Large intestine (tissue), 3 donors: ENCODE results near the gene ITM2A. TPM values are rescaled to one million over a fixed set of nuclear protein-coding genes. Genes with fewer than 3 reads are reported as not detected.

Experiments used
- DNase-seq, 2 donors: peaks; one replicate each; pipeline versions ENCODE4 v3.0.0 to v3.0.0-alpha.2; 2013
- H3K27ac ChIP-seq: one replicate; pipeline ENCODE4 v1.5.1; 2013; ENCODE audit warnings: low read length
- H3K27me3 ChIP-seq: 2 replicates; pipeline ENCODE4 v1.6.1; 2013; ENCODE audit warnings: low read length; ENCODE audit not compliant: control insufficient read depth, insufficient read depth
- H3K36me3 ChIP-seq: 2 replicates; pipeline ENCODE4 v1.6.1; 2013; ENCODE audit warnings: low read length; ENCODE audit not compliant: control insufficient read depth, insufficient read depth
- H3K4me1 ChIP-seq: one replicate; pipeline ENCODE4 v1.6.1; 2013; ENCODE audit warnings: low read length; ENCODE audit not compliant: control insufficient read depth, insufficient read depth
- H3K4me3 ChIP-seq: one replicate; pipeline ENCODE4 v1.5.1; 2013; ENCODE audit warnings: low read length
- H3K9me3 ChIP-seq: one replicate; pipeline ENCODE4 v1.6.1; 2013; ENCODE audit warnings: mild to moderate bottlenecking, low read depth, low read length, moderate library complexity; ENCODE audit not compliant: control insufficient read depth
- WGBS: methylation state at CpG from one replicate; pipeline ENCODE4 v1.1.5; 2013; ENCODE audit warnings: low lambda C conversion rate; ENCODE audit not compliant: insufficient coverage; 5-methylcytosine and 5-hydroxymethylcytosine counted together
- polyA plus RNA-seq: library from polyadenylated mRNA; unstranded; fragments of 120-200 nt; gene quantifications from one replicate; pipeline ENCODE4 v1.2.1, GENCODE V29; 2013

The ITM2A gene
- polyA plus RNA-seq, 1 donor = 60.3 TPM

GRCh38 chrX:79371640-79372039, 4.5 kb upstream of the ITM2A start:
- Histone ChIP-seq H3K9me3 (no peaks in the 10 kb centered on the region), H3K36me3 (no peaks in the 10 kb centered on the region), H3K4me1 (no peaks in the 10 kb centered on the region), H3K4me3 (no peak overlapping the region), H3K27ac (no peak overlapping the region), H3K27me3 (no peaks in the 10 kb centered on the region)
- whole genome bisulfite sequencing = no CpG with 5 or more reads among the region's 1 CpG
- no peak for DNase-seq

GRCh38 chrX:79371101-79371500, 4.0 kb upstream of the ITM2A start:
- Histone ChIP-seq H3K4me3 (no peak overlapping the region), H3K27ac (no peak overlapping the region), H3K4me1 (no peaks in the 10 kb centered on the region), H3K36me3 (no peaks in the 10 kb centered on the region), H3K27me3 (no peaks in the 10 kb centered on the region), H3K9me3 (no peaks in the 10 kb centered on the region)
- DNase-seq = no peak
- no CpG with 5 or more reads among the region's 2 CpGs for WGBS

- Histone ChIP-seq H3K27me3 (no peaks in the 10 kb centered on the region), H3K9me3 (no peaks in the 10 kb centered on the region), H3K4me3 (no peak overlapping the region), H3K4me1 (no peaks in the 10 kb centered on the region), H3K27ac (no peak overlapping the region), H3K36me3 (no peaks in the 10 kb centered on the region)
- WGBS = 100% methylated on average over 1 of the region's 1 CpG
- no peak for DNase-seq
Observed at GRCh38 chrX:79369871-79370270, 2.7 kb upstream of the ITM2A start.

- H3K36me3 ChIP-seq = no peaks in the 10 kb centered on the region
- no CpG with 5 or more reads among the region's 6 CpGs for WGBS
- H3K9me3 ChIP-seq = no peaks in the 10 kb centered on the region
- H3K27ac ChIP-seq = no peak overlapping the region
- H3K27me3 ChIP-seq = no peaks in the 10 kb centered on the region
- DNase-seq = no peak
- no peak overlapping the region for H3K4me3 ChIP-seq
- no peaks in the 10 kb centered on the region for H3K4me1 ChIP-seq
Observed at GRCh38 chrX:79368441-79368840, 1.3 kb upstream of the ITM2A start.

- DNase-seq = peak in 1 of 2 donors; percentile 1
- H3K27ac ChIP-seq = no peak overlapping the region
- H3K36me3 ChIP-seq = no peaks in the 10 kb centered on the region
- no CpG with 5 or more reads among the region's 3 CpGs for WGBS
- no peaks in the 10 kb centered on the region for H3K9me3 ChIP-seq
- H3K27me3 ChIP-seq = no peaks in the 10 kb centered on the region
- H3K4me3 ChIP-seq = no peak overlapping the region
- H3K4me1 ChIP-seq = no peaks in the 10 kb centered on the region
Observed at GRCh38 chrX:79367907-79368306, 773 bp upstream of the ITM2A start.

GRCh38 chrX:79366556-79366872, 620 bp downstream of the ITM2A start:
- no peaks in the 10 kb centered on the region for H3K27me3 ChIP-seq
- WGBS = no CpG with 5 or more reads among the region's 6 CpGs
- no peak for DNase-seq
- H3K36me3 ChIP-seq = no peaks in the 10 kb centered on the region
- peak overlapping the region; percentile 39 for H3K4me3 ChIP-seq
- no peaks in the 10 kb centered on the region for H3K4me1 ChIP-seq
- H3K9me3 ChIP-seq = no peaks in the 10 kb centered on the region
- H3K27ac ChIP-seq = no peak overlapping the region

- WGBS = no CpG with 5 or more reads among the region's 1 CpG
- H3K9me3 ChIP-seq = no peaks in the 10 kb centered on the region
- H3K4me3 ChIP-seq = no peak overlapping the region
Observed at GRCh38 chrX:79365591-79365990, 1.5 kb downstream of the ITM2A start.

GRCh38 chrX:79364306-79364705, 2.8 kb downstream of the ITM2A start:
- Histone ChIP-seq H3K4me3 (no peak overlapping the region), H3K36me3 (no peaks in the 10 kb centered on the region), H3K27me3 (no peaks in the 10 kb centered on the region), H3K9me3 (no peaks in the 10 kb centered on the region), H3K4me1 (no peaks in the 10 kb centered on the region), H3K27ac (no peak overlapping the region)
- WGBS = no CpG with 5 or more reads among the region's 5 CpGs
- DNase-seq = no peak

More at GRCh38 chrX:79365591-79365990, 1.5 kb downstream of the ITM2A start:
- Histone ChIP-seq H3K27ac (no peak overlapping the region), H3K4me1 (no peaks in the 10 kb centered on the region), H3K36me3 (no peaks in the 10 kb centered on the region), H3K27me3 (no peaks in the 10 kb centered on the region)
- no peak for DNase-seq

GRCh38 chrX:79361192-79361870, 5.8 kb downstream of the ITM2A start:
- H3K36me3 ChIP-seq = no peaks in the 10 kb centered on the region
- H3K4me3 ChIP-seq = no peak overlapping the region
- H3K27ac ChIP-seq = no peak overlapping the region
- WGBS = no CpG with 5 or more reads among the region's 6 CpGs
- no peaks in the 10 kb centered on the region for H3K27me3 ChIP-seq
- no peaks in the 10 kb centered on the region for H3K9me3 ChIP-seq
- DNase-seq = no peak
- no peaks in the 10 kb centered on the region for H3K4me1 ChIP-seq

- H3K36me3 ChIP-seq = no peaks in the 10 kb centered on the region
- DNase-seq = no peak
Observed at GRCh38 chrX:79336869-79337815, 30.0 kb downstream of the ITM2A start.

More at GRCh38 chrX:79336869-79337815, 30.0 kb downstream of the ITM2A start:
- WGBS = no CpG with 5 or more reads among the region's 5 CpGs
- Histone ChIP-seq H3K4me3 (no peak overlapping the region), H3K27ac (no peak overlapping the region), H3K4me1 (no peaks in the 10 kb centered on the region), H3K27me3 (no peaks in the 10 kb centered on the region), H3K9me3 (no peaks in the 10 kb centered on the region)
